Prostate gland (tissue), 2 donors: Measurements from ENCODE around the gene NPC1L1.

ENCODE experiments used
- POLR2AphosphoS5 ChIP-seq: sonication (generic); formaldehyde crosslinking; IDR thresholded peaks from one replicate; pipeline ENCODE4 v1.6.1; 2017; ENCODE audit warnings: antibody characterized with exemption
- TF ChIP-seq, protein P1 (sequence below), 4 experiments: fragments of 200-600 bp in 2 of 4; fragments of 450-650 bp in 2 of 4; sonication (generic) in 2 of 4; IDR thresholded peaks; 1 replicate in 3 of 4; 2 replicates in 1 of 4; pipeline ENCODE4 v1.5.1; 2016 to 2019; ENCODE audit warnings: antibody characterized with exemption in 4 of 4, mild to moderate bottlenecking in 2 of 4, moderate library complexity in 2 of 4

DNA sequence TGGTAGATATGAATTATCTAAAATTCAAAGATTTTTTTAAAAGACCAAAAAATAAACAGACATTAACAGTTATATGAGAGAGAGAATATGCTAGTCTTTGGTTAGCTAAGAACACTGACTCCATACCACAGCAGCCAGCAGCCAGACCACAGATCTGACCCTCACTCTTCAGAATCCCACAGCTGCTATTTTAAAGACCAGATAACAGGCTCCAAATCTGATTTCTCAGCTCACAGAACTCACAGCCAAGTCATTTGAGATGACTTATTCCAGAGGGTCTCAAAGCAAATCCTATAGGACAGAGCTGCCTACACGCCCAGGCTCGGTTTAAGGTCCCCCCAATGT, 71.0 kb downstream of the NPC1L1 start:
- TF ChIP-seq, protein P1, sequence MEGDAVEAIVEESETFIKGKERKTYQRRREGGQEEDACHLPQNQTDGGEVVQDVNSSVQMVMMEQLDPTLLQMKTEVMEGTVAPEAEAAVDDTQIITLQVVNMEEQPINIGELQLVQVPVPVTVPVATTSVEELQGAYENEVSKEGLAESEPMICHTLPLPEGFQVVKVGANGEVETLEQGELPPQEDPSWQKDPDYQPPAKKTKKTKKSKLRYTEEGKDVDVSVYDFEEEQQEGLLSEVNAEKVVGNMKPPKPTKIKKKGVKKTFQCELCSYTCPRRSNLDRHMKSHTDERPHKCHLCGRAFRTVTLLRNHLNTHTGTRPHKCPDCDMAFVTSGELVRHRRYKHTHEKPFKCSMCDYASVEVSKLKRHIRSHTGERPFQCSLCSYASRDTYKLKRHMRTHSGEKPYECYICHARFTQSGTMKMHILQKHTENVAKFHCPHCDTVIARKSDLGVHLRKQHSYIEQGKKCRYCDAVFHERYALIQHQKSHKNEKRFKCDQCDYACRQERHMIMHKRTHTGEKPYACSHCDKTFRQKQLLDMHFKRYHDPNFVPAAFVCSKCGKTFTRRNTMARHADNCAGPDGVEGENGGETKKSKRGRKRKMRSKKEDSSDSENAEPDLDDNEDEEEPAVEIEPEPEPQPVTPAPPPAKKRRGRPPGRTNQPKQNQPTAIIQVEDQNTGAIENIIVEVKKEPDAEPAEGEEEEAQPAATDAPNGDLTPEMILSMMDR (IDR thresholded peaks at IDR 0.05), result no peak
- TF ChIP-seq POLR2AphosphoS5, result no peak
